RKO (cell line): ENCODE measurements around the gene TMEM204.

Experiments used
- DNase-seq: peaks from one replicate; pipeline ENCODE4 v3.0.0-alpha.2; 2016; ENCODE audit warnings: low spot score

The TMEM204 gene

DNA sequence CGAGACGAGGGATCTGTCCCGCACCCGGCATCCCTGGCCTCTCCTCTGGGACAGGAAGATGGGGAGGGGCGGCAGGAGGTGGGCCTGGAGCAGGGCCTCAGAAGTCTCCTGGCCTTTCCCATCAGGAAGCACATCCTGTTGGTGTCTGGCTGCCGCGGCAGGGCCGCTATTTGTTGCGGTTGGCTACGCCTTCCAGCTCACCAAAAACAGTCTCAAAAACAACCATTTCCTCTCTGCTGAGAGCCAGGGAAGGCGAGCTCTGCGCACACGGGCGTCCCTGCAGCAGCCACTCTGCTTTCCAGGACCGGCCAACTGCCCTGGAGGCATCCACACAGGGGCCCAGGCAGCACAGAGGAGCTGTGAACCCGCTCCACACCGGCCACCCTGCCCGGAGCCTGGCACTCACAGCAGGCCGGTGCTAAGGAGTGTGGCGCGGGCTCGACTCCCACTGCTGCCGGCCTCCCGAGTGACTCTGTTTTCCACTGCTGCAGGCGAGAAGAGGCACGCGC is at the start of gene TMEM204:
TMEM204 (plus strand) TSS at position 224 of the 509 bp plus-strand sequence. CDS start 610 bp downstream, outside the sequence.
- DNase-seq, result no peak

GRCh38 chr16:1485847-1486496 is 47.5 kb upstream of the TMEM204 start:
- no peak for DNase-seq

DNA sequence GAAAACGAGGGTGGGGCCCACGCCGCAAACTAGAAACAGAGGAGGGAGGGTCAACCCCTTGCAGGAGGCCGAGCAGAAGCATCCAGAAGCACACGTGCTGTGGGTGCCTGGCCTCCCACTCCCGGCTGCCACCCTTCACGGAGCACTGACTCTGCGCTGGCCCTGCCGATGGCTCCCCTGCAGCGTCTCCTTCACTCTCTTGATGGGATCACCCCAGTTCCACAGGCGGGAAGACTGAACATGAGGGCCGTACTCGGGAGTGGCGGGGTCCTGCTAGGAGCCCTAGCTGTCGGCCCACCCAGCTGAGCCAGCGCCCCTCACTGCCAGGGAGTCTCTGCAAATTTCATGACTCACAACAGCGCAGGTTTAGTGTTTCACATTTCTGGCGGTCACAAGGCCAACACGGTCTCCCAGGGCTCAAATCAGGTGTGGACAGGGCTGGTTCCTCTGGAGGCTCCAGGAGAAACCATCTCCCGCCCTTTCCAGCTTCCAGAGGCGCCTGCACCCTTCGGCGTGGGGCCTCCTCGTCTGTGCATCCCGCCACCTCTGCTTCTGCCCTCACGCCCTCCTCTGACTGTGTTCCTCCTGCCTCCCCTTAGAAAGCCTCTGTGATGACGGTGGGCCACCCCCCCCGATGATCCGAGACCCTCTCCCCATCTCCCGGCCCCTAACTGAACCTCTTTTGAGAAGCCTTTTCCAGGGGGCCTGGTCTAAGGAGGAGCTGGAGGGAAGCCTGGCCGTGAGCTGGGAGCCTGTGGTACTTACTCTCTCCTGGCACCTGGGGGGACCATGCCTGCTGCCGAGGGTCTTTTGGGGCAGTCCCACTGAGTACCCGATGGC is 46.7 kb upstream of the TMEM204 start:
- no peak for DNase-seq

DNA sequence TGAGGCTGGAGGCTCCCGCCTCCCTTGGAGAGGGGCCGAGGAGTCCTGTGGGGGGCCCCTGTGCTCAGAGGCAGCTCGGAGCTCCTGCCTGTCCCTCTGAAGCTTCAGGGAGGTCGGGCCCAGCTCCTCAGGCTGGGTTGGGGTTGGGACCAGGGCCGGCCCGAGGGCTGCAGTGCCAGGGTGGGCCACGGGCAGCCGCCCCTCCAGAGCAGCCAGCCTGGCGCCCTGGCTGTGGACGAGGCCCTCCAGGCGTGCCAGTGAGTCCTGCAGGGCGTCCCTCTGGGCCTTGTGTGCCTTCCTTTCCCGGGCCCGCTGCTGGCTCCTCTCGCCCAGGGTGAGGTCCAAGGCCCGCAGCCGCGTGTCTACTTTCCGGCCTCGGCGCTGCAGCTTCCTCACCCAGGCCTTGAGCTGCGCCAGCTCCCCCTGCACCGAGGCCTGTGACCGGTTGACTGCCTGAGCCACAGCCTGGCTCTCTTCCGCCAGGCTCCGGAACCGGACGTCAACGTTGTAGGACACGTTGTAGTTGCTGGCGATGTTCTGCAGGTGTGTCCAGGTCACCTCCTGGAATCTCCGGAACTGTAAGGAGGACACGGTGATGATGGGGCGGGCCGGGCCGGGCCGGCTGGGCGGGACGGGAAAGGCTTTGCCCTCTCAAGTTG is 45.9 kb upstream of the TMEM204 start:
- DNase-seq, result no peak

- no peak for DNase-seq
Measured at GRCh38 chr16:1488054-1488601, 45.3 kb upstream of the TMEM204 start.

GRCh38 chr16:1488619-1489018 is 44.8 kb upstream of the TMEM204 start, which contains the start of gene PTX4:
PTX4 (minus strand) TSS chr16:1488944; CDS start chr16:1488909, 35 bp downstream.
- DNase-seq, result no peak

- no peak for DNase-seq
Measured at GRCh38 chr16:1489077-1489476, 44.4 kb upstream of the TMEM204 start.

GRCh38 chr16:1491327-1491726 is 42.1 kb upstream of the TMEM204 start:
- DNase-seq, result no peak

DNA sequence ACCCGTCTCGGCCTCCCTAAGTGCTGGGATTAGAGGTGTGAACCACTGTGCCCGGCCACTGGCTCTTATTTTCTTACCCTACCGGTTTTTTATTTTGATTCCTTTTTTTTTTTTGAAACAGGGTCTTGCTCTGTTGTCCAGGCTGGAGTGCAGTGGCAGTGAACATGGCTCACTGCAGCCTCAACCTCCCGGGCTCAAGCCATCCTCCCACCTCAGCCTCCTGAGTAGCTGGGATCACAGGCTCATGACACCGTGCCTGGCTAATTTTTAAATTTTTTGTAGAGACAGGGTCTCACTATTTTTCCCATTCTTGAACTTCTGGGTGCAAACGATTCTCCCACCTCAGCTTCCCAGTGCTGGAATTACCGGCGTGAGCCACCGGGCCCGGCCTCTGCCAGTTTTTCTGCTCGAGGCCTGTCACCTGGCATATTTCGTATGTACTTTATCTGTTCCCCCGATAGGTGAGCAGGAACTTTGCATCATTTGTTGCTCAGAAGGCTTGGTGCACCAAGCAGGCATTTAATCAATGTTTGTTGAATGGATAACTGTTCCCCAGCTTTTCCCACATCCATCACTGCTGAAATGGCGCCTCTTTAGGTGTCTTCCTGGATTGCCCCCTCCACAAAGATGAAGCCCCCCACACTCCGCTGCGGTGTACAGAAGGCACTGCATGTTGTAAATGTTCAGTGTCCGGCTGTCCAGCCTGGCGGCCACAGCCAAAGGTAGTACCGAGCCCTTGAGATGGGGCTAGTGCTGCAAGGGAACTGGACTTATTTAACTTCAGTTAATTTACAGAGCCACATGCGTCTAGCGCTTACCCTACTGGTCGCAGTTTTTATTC is 41.2 kb upstream of the TMEM204 start:
- no peak for DNase-seq

- DNase-seq, result peak; percentile 80
Measured at GRCh38 chr16:1492923-1493745, 40.3 kb upstream of the TMEM204 start, which contains the start of gene TELO2. TELO2 (plus strand) TSS chr16:1493360; CDS start chr16:1494282, 922 bp downstream.

DNA sequence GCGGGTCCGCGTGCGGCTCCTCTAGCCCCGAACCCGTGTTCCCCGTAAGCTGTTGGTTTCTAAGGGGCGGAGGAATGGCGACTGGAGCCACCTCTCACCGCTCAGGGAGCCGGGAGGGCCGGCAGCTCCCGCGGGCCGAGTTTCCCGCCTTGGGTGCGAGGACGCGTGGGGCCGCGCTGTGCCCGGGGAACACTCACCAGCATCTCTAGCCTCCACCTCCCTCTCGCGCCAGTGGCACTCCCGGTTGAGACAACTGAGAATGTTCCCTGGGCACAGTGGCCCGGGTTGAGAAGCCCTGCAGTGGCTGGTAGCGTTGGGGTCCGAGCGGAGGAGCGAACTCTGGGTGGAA is 39.7 kb upstream of the TMEM204 start:
- no peak for DNase-seq

- peak; percentile 84 for DNase-seq
Measured at GRCh38 chr16:1494129-1494640, 39.3 kb upstream of the TMEM204 start.

GRCh38 chr16:1494711-1495110 is 38.8 kb upstream of the TMEM204 start:
- peak; percentile 51 for DNase-seq

GRCh38 chr16:1495211-1495888 is 38.1 kb upstream of the TMEM204 start:
- DNase-seq, result no peak

DNA sequence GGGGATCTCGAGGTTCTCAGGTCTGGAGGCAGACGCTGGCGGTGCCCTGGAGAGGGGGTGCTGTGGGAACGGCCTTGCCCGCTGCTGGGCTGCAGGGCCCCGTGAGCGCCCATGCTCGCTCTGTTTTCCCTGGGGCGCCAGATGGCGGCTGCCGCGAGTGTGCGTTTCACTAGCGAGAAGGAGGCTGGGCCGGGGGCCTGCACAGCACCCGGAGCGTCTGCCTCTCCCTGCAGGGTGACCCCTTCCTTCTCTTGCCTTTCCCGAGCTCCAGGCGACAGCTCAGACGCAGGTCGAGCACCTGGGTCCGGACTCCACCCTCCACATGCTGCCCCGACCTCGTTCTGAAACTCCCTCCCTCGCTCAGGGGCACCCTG is 37.6 kb upstream of the TMEM204 start:
- no peak for DNase-seq

DNA sequence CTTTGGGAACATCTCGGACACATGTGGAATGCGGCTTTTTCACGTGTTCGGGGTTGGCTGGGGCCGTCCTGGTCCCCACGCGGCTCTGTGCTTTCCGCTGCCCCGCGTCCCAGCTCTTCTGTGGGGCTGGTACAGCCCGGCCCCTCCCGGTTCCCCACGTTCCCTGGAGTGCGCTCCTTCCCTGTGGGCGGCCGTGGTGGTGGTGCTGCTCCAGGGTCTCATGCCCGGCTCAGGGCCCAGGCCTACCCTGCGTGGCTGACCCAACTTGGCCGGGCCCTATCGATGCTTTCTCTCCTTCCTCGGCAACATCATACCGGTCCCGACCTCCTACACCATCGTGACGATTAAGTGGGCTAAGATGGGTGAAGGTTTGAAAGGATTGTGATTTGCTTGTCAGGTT is 37.0 kb upstream of the TMEM204 start:
- no peak for DNase-seq

DNA sequence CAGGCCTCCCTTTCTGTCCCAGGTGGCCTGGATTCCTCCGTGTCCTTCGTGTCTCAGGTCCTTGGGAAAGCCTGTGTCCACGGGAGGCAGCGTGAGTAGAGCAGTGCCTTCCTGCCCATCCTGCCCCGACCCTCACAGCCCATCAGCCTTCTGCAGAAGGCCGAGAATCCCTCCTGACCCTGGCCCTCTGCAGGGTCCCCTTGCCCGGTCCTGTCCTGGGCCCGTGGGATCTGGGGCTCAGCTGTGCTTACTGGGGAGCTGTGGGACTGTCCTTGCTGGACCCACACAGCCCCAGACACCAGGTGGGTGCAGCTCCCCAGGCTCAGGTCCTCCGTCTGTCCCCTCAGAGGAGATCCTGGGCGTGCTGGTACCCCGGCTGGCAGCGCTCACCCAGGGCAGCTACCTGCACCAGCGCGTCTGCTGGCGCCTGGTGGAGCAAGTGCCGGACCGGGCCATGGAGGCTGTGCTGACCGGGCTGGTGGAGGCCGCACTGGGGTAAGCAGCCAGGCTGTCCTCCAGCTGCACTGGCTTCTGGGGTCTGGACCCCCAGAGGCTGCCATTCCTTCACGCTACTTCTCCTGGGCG is 36.4 kb upstream of the TMEM204 start:
- DNase-seq, result no peak

DNA sequence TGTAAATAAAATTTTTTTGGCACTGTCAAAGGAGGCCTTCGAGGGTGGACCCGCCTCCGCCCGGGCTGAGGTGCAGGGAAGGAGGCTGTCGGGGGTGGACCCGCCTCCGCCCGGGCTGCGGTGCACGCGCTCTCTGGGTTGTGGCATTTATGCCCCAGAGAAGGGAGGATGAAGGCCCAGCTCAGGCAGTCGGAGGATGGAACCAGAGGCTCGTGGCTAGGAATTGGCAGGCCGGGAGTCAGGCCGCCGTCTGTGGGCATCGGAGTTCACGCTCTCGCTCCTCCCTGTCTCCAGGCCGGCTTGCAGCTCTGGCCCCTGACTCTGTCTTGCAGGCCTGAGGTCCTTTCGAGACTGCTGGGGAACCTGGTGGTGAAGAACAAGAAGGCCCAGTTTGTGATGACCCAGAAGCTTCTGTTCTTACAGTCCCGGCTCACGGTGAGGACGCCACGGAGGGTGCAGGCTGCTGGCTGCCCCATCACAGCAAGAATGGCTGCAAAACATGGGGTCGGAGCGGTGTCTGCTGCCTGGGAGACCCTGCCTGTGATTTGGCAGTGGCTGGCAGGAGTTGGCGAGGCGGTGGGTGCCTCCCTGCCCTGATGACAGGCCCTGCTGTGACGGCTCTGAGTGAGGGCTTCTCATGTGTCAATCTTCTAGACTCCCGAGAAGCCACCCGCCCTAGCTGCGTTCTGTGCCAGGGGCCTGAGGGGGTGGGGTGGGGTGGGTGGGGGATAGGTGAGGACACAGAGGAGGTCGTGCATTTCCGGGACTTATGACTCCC is 34.4 kb upstream of the TMEM204 start:
- no peak for DNase-seq
